ENCODE measurements around the gene PKHD1.
"Not testable (repeated sequence)": the region's sequence is repeated elsewhere in the genome, so short reads cannot be mapped to it uniquely, and the experiment has no call there.

Gene PKHD1

DNA sequence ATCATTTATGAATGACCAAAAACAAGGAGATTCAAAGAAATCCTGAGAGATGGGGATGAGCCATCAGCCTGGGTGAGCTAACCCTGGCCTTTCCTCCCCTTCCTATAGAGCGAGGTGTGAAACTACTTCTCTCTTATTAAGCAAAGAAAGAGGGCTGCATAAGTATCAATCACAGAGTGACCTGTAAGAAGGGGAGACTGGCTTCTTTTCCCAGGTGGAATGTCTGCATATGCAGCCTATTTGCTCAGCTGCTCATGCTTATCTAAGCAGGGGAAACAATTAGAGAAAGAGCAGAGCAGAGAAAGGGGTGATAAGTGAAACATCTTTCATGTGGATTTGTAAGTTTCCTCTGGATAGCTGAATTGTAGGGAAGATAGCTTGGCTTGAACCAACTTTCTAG is 160.0 kb downstream of the PKHD1 start:
- TF ChIP-seq, protein P1, sequence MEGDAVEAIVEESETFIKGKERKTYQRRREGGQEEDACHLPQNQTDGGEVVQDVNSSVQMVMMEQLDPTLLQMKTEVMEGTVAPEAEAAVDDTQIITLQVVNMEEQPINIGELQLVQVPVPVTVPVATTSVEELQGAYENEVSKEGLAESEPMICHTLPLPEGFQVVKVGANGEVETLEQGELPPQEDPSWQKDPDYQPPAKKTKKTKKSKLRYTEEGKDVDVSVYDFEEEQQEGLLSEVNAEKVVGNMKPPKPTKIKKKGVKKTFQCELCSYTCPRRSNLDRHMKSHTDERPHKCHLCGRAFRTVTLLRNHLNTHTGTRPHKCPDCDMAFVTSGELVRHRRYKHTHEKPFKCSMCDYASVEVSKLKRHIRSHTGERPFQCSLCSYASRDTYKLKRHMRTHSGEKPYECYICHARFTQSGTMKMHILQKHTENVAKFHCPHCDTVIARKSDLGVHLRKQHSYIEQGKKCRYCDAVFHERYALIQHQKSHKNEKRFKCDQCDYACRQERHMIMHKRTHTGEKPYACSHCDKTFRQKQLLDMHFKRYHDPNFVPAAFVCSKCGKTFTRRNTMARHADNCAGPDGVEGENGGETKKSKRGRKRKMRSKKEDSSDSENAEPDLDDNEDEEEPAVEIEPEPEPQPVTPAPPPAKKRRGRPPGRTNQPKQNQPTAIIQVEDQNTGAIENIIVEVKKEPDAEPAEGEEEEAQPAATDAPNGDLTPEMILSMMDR (IDR thresholded peaks at IDR 0.05; ENCODE audit: extremely low read depth, insufficient read depth, missing control alignments) = no peak
- DNase-seq (ENCODE audit: low spot score) = no peak
- in situ Hi-C loops (cut with MboI; ENCODE audit: low pct_unique_long_range_greater_than_20kb, low sequenced_read_pairs, unreplicated experiment) = no loop called here

DNA sequence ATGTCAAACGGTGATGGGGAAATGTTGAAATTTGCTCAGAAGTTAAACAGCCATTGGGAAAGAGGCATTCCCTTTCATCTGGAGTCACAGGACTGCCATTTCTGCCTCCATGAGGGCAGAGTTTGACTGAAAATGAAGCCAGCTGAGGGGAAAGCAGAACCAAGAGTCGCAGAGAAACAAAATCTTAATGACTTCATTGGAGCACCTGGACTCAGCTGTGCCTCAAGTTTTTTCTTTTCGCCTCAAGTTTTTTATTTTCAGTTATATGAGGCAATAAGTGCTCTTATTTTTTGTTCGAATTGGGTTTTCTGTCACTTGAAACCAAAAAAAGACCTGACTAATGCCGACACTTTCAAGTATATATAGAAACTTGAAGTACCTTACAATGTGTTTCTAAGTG is 161.3 kb downstream of the PKHD1 start:
- DNase-seq (ENCODE audit: low spot score) = peak; percentile 13
- in situ Hi-C loops (cut with MboI; ENCODE audit: low pct_unique_long_range_greater_than_20kb, low sequenced_read_pairs, unreplicated experiment) = no loop called here
- TF ChIP-seq, protein P1 (IDR thresholded peaks at IDR 0.05; ENCODE audit: extremely low read depth, insufficient read depth, missing control alignments) = no peak

DNA sequence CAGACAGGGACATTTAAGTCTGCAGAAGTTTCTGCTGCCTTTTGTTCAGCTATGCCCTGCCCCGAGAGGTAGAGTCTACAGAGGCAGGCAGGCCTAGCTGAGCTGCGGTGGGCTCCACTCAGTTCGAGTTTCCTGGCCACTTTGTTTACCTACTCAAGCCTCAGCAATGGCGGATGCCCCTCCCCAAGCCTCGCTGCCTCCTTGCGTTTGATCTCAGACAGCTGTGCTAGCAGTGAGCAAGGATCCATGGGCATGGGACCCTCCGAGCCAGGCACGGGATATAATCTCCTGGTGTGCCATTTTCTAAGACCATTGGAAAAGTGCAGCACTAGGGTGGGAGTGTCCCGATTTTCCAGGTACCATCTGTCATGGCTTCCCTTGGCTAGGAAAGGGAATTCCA is 164.9 kb downstream of the PKHD1 start:
- DNase-seq (ENCODE audit: low spot score); in situ Hi-C loops (cut with MboI; ENCODE audit: low pct_unique_long_range_greater_than_20kb, low sequenced_read_pairs, unreplicated experiment): not testable (repeated sequence)

DNA sequence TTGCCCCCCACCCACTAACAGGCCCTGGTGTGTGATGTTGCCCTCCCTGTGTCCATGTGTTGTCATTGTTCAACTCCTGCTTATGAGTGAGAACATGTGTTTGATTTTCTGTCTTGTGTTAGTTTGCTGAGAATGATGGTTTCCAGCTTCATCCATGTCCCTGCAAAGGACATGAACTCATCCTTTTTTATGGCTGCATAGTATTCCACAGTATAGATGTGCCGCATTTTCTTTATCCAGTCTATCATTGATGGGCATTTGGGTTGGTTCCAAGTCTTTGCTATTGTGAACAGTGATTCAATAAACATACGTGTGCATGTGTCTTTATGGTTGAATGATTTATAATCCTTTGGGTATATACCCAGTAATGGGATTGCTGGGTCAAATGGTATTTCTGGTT is 169.1 kb downstream of the PKHD1 start:
- in situ Hi-C loops (cut with MboI; ENCODE audit: low pct_unique_long_range_greater_than_20kb, low sequenced_read_pairs, unreplicated experiment); DNase-seq (ENCODE audit: low spot score): not testable (repeated sequence)

DNA sequence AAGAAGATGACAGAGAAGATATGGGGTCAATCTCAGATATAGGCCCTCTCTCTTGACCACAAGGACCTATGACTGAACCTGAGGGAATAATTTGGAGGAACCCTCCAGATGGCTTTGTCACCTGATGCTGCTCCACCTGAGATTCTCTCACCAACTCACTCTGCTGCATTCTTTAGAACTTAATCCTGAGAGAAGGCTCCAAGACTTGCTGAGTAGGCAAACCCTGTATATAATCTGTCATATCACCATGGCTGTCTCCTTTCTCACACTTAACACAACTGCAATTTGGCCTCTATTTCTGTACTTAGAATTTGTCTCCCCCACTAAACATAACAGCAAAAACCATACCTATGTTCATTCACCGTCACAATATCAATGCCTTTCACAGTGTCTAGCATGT is 172.3 kb downstream of the PKHD1 start:
- in situ Hi-C loops (cut with MboI; ENCODE audit: low pct_unique_long_range_greater_than_20kb, low sequenced_read_pairs, unreplicated experiment) = no loop called here
- DNase-seq (ENCODE audit: low spot score) = no peak
- TF ChIP-seq, protein P1 (IDR thresholded peaks at IDR 0.05; ENCODE audit: extremely low read depth, insufficient read depth, missing control alignments) = no peak

DNA sequence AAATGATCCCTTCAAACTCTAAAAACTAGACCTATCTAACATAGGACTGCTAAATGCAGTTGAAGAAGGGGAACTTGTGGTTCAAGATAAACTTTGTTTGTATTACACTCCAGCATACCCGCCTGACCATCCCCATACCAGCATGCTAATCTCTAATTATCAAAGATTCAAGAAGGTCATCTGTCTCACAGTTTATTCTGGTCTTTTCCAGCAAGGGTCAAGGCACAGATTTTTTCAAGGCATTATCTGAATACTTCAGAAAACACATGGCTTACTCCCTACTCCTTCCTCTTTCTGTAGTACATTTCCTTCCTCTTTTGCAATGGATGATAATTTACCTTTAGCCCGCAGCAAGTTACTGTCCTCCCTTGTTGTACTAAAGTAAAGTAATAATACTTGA is 174.1 kb downstream of the PKHD1 start:
- no peak for DNase-seq (ENCODE audit: low spot score)
- TF ChIP-seq, protein P1 (IDR thresholded peaks at IDR 0.05; ENCODE audit: extremely low read depth, insufficient read depth, missing control alignments) = no peak
- in situ Hi-C loops (cut with MboI; ENCODE audit: low pct_unique_long_range_greater_than_20kb, low sequenced_read_pairs, unreplicated experiment) = no loop called here

DNA sequence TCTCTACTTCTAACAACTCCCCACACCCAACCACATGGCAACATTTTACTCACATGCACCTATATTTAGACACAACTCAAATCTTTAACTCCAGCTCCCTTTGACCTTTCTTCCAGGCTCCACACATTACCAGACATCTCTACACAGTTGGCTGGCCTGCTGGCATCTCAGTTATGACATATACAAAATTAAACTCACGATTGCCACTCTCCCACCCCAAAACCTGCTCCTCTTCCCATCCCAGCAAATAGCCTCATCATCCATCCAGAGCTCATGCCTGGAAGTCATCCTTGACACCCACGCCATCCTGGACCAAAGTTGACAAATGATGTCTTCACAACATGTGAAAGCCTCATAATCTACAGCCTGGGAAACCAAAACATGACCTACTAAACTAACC is 176.6 kb downstream of the PKHD1 start:
- TF ChIP-seq, protein P1 (IDR thresholded peaks at IDR 0.05; ENCODE audit: extremely low read depth, insufficient read depth, missing control alignments) = no peak
- no peak for DNase-seq (ENCODE audit: low spot score)
- in situ Hi-C loops (cut with MboI; ENCODE audit: low pct_unique_long_range_greater_than_20kb, low sequenced_read_pairs, unreplicated experiment) = no loop called here

DNA sequence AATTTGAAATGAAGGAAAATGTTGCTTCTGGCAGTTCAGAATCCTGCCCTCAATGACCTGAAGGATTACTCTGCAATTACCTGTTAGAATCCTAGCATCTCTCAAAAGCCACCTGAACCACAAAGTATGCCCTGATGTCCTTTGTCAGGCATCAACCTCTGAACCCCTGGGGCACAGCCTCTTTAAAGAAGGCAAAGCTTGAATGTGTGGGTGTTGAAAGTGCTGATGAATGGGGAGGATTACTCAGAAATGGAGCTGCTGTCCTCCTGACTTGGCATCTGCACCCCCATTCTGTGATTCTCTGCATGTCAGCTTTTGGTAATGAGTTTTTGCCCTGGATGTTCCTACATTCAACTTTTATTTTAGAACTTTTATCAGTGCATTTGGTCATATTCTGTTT is 179.2 kb downstream of the PKHD1 start:
- TF ChIP-seq, protein P1 (IDR thresholded peaks at IDR 0.05; ENCODE audit: extremely low read depth, insufficient read depth, missing control alignments) = no peak
- in situ Hi-C loops (cut with MboI; ENCODE audit: low pct_unique_long_range_greater_than_20kb, low sequenced_read_pairs, unreplicated experiment) = no loop called here
- no peak for DNase-seq (ENCODE audit: low spot score)
